OCI-LY7 (cell line): ENCODE data around the gene RAB8B. TPM values are rescaled to one million over a fixed set of nuclear protein-coding genes. Genes with fewer than 3 reads are reported as not detected.
A peak's percentile ranks its signal among the peaks of the same experiment; 100 is the strongest.

ENCODE experiments used
- BruUV-seq: library from RNA; stranded (reverse); fragments of 400-500 nt; replicated peaks from 2 replicates; lab custom pipeline; 2021; lab: Mats Ljungman, UMichigan
- CTCF ChIA-PET: fragments of 300-600 bp; sonication (Branson Sonifier 250); formaldehyde crosslinking; loops from one replicate; lab custom pipeline; 2022; ENCODE audit warnings: antibody characterized with exemption; ENCODE audit not compliant: unreplicated experiment; lab: Charles Lee
- POLR2A ChIA-PET: fragments of 300-600 bp; sonication (Branson Sonifier 250); formaldehyde crosslinking; loops from one replicate; lab custom pipeline; 2022; ENCODE audit warnings: antibody characterized with exemption; lab: Charles Lee
- DNase-seq: peaks from one replicate; pipeline ENCODE4 v3.0.0-alpha.2; 2015; ENCODE audit warnings: low spot score
- H2AFZ ChIP-seq: fragments of 200-600 bp; sonication (generic), shearing (Covaris generic); 2 replicates; pipeline ENCODE4 v1.6.1; 2014; ENCODE audit warnings: mild to moderate bottlenecking, antibody characterized with exemption, low read length, moderate library complexity
- H3K27ac ChIP-seq: fragments of 200-600 bp; sonication (generic); 2 replicates; pipeline ENCODE4 v1.5.1; 2014; ENCODE audit warnings: mixed run types, low read depth, mild to moderate bottlenecking, moderate library complexity, low read length, inconsistent platforms; ENCODE audit not compliant: poor library complexity, severe bottlenecking
- H3K36me3 ChIP-seq: fragments of 200-600 bp; sonication (generic); 2 replicates; pipeline ENCODE4 v1.6.1; 2014; ENCODE audit warnings: mild to moderate bottlenecking, antibody characterized with exemption, low read length, moderate library complexity, mixed read lengths; ENCODE audit not compliant: insufficient read depth
- H3K4me1 ChIP-seq: fragments of 200-600 bp; sonication (generic); 2 replicates; pipeline ENCODE4 v1.5.1; 2014; ENCODE audit warnings: mild to moderate bottlenecking, low read length; ENCODE audit not compliant: insufficient read depth, poor library complexity, severe bottlenecking
- H3K4me2 ChIP-seq: fragments of 200-600 bp; sonication (generic); 2 replicates; pipeline ENCODE4 v1.6.1; 2014; ENCODE audit warnings: mild to moderate bottlenecking, low read length
- H3K4me3 ChIP-seq: fragments of 200-600 bp; sonication (generic); 2 replicates; pipeline ENCODE4 v1.5.1; 2014; ENCODE audit warnings: mild to moderate bottlenecking, low read depth, low read length; ENCODE audit not compliant: poor library complexity, severe bottlenecking
- H3K79me2 ChIP-seq: fragments of 200-600 bp; sonication (generic); 2 replicates; pipeline ENCODE4 v1.6.1; 2016; ENCODE audit warnings: low read depth, mild to moderate bottlenecking, low read length, moderate library complexity, mixed read lengths; ENCODE audit not compliant: insufficient read depth
- H3K9me2 ChIP-seq: fragments of 200-600 bp; sonication (generic); 2 replicates; pipeline ENCODE4 v1.6.1; 2016; ENCODE audit warnings: mild to moderate bottlenecking, low read length, mixed read lengths; ENCODE audit not compliant: insufficient read depth
- H3K9me3 ChIP-seq: fragments of 200-600 bp; sonication (generic); 2 replicates; pipeline ENCODE4 v1.6.1; 2014; ENCODE audit warnings: mild to moderate bottlenecking, mixed run types, low read length, mixed read lengths
- H4K20me1 ChIP-seq: fragments of 200-600 bp; sonication (generic); 2 replicates; pipeline ENCODE4 v1.6.1; 2014; ENCODE audit warnings: mild to moderate bottlenecking, antibody characterized with exemption, low read length, moderate library complexity, mixed read lengths; ENCODE audit not compliant: insufficient read depth
- EZH2phosphoT487 ChIP-seq: fragments of 200-600 bp; sonication (generic); IDR thresholded peaks from 2 replicates; pipeline ENCODE4 v1.6.1; 2018; ENCODE audit warnings: low read depth, borderline replicate concordance, mild to moderate bottlenecking, mixed run types, antibody characterized with exemption, low read length, moderate library complexity, mixed read lengths
- intact Hi-C: fragments of 100-400 bp; cut with micrococcal nuclease; formaldehyde crosslinking; loops from one replicate; pipeline ENCODE4 v1.10.0; 2022; ENCODE audit not compliant: unreplicated experiment
- total RNA-seq, 2 experiments: library from RNA; depleted of rRNA in 1 of 2; stranded (reverse); fragments of >200 nt in 1 of 2; shearing (Covaris generic) in 1 of 2; gene quantifications; 2 replicates each; pipeline ENCODE4 v1.2.3, GENCODE V29; 2014 to 2022
- TF ChIP-seq, protein P1 (sequence below): fragments of 200-600 bp; sonication (generic); conservative IDR thresholded peaks from 2 replicates; pipeline ENCODE4 v1.5.1; 2014; ENCODE audit warnings: mild to moderate bottlenecking, antibody characterized with exemption, low read length, moderate library complexity, mixed read lengths

The RAB8B gene
- total RNA-seq, 2 experiments from 2014 or later: 4.9 to 18.6 TPM

DNA sequence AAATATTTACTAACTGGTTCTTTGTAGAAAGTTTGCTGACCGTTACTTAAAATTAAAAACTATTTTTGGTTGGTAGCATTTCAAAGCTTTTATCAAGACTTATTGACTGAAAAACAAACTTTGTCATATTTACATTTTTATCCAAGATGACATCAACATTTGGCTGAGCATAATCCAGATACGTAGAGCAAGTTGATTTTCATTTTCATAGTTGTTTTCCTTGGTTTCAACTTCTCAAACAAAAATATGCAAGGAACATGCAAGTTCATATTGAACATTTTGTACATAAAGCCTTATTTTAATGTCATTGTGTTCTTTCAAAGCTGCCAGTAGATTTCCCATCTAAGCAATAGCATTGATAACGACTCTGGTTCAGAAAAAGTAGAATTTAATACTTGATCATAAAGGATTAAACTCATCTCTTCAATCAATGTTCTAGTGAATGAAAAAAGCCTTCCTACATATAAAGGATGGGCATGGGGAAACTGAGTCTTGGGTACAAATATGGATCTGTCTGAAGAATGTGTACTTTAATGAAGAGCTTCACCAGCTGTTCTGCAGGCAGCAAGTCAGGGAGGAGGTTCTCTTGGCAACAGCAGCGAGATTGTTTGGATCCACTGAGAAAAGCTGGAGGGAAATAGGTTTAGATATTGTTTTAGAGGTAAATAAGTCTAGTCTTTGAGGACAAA, 5.6 kb downstream of the RAB8B start:
- Histone ChIP-seq H3K9me2 (no peaks in the 10 kb centered on the region), H3K79me2 (peaks cover 98% of the 10 kb centered on the region), H3K36me3 (peaks cover 9% of the 10 kb centered on the region; the same call in 1 of the 2 replicates), H3K4me3 (peak overlapping the region; percentile 62), H3K4me1 (peaks cover 63% of the 10 kb centered on the region), H3K9me3 (no peaks in the 10 kb centered on the region), H4K20me1 (no peaks in the 10 kb centered on the region), H2AFZ (no peak overlapping the region), H3K4me2 (peak overlapping the region; percentile 89), H3K27ac (peak overlapping the region; percentile 93)
- ChIA-PET CTCF (interaction anchor here (0.5 kb wide), 1 partner anchor 272 kb away, joined by 3 read pairs; no protein-coding TSS in a partner anchor), POLR2A (interaction anchor here (1.0 to 3.6 kb wide), 9 partner anchors 9 to 69 kb away, joined by 3 to 30 read pairs (median 3); no protein-coding TSS in a partner anchor)
- DNase-seq: no peak
- TF ChIP-seq EZH2phosphoT487: no peak
- TF ChIP-seq, protein P1, sequence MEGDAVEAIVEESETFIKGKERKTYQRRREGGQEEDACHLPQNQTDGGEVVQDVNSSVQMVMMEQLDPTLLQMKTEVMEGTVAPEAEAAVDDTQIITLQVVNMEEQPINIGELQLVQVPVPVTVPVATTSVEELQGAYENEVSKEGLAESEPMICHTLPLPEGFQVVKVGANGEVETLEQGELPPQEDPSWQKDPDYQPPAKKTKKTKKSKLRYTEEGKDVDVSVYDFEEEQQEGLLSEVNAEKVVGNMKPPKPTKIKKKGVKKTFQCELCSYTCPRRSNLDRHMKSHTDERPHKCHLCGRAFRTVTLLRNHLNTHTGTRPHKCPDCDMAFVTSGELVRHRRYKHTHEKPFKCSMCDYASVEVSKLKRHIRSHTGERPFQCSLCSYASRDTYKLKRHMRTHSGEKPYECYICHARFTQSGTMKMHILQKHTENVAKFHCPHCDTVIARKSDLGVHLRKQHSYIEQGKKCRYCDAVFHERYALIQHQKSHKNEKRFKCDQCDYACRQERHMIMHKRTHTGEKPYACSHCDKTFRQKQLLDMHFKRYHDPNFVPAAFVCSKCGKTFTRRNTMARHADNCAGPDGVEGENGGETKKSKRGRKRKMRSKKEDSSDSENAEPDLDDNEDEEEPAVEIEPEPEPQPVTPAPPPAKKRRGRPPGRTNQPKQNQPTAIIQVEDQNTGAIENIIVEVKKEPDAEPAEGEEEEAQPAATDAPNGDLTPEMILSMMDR: no peak
- BruUV-seq: no TSS peak
- intact Hi-C loops: loop anchor here (10.0 kb wide), 1 partner anchor 310 kb away; the partner anchor contains the start of gene USP3

DNA sequence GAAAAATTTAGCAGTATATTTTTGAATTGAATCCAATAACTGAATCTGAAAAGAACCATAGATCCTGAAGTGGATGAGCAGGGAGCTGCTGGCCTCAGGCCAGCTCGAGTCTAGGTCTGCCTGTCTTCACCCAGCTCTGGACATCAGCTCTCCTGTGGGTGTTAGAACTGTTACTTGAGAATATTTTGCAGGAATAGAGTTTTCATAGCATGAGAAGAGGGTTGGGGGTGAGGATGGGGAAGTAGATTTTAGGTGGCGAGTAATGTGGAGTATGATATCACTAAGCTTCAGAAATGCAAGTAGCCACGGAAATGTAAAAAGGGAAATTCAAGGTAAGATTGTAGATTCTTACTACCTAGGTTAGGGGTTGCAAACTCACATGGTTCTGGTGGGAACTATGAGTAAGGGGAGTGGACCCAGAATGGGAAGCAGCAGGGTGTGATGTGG, 6.2 kb downstream of the RAB8B start:
- Histone ChIP-seq H4K20me1 (no peaks in the 10 kb centered on the region), H3K9me3 (no peaks in the 10 kb centered on the region), H3K4me1 (peaks cover 61% of the 10 kb centered on the region), H3K27ac (no peak overlapping the region), H3K9me2 (no peaks in the 10 kb centered on the region), H3K36me3 (peaks cover 9% of the 10 kb centered on the region; the same call in 1 of the 2 replicates), H3K4me3 (no peak overlapping the region), H2AFZ (no peak overlapping the region), H3K4me2 (peak overlapping the region; percentile 89), H3K79me2 (peaks cover 96% of the 10 kb centered on the region)
- BruUV-seq: no TSS peak
- DNase-seq: no peak
- TF ChIP-seq, protein P1: no peak
- no peak for TF ChIP-seq EZH2phosphoT487
- ChIA-PET CTCF (no interaction called here), POLR2A (interaction anchor here (0.8 to 3.6 kb wide), 5 partner anchors 9 to 38 kb away, joined by 3 to 30 read pairs (median 3); partner anchors contain the start of gene RPS27L)
- intact Hi-C loops: loop anchor here (10.0 kb wide), 1 partner anchor 309 kb away; the partner anchor contains the start of gene USP3
